Measurements from ENCODE around the gene LDLRAD4. TPM values are rescaled to one million over a fixed set of nuclear protein-coding genes. Genes with fewer than 3 reads are reported as not detected.

Gene LDLRAD4
- total RNA-seq, 1 experiment from 2014 or later, result not detected

GRCh38 chr18:13527730-13528129, 309.2 kb downstream of the LDLRAD4 start:
- no peak for DNase-seq
- H3K9me3 ChIP-seq (ENCODE audit: low read length), result no peaks in the 10 kb centered on the region
- no TSS peak for BruUV-seq (replicated peaks)
- H3K79me2 ChIP-seq (ENCODE audit: low read length), result no peaks in the 10 kb centered on the region
- H3K36me3 ChIP-seq (ENCODE audit: low read depth, low read length), result no peaks in the 10 kb centered on the region
- CTCF ChIA-PET, result no interaction called here
- no peak overlapping the region for H3K4me2 ChIP-seq (ENCODE audit: low read length)
- H3K27me3 ChIP-seq (ENCODE audit: low read length), result peaks cover 89% of the 10 kb centered on the region
- intact Hi-C loops (cut with micrococcal nuclease), result no loop called here
- H3K9ac ChIP-seq (ENCODE audit: low read length), result no peak overlapping the region
- no peaks in the 10 kb centered on the region for H3K4me1 ChIP-seq (ENCODE audit: insufficient read depth, low read length)
- no peak overlapping the region for H3K4me3 ChIP-seq (ENCODE audit: low read length)
- H2AFZ ChIP-seq (ENCODE audit: low read length), result no peak overlapping the region
- TF ChIP-seq EZH2 (IDR thresholded peaks at IDR 0.05; ENCODE audit: low read length, unreplicated experiment) (no peak), EZH2phosphoT487 (IDR thresholded peaks at IDR 0.05; ENCODE audit: borderline replicate concordance, low read length) (no peak)
- TF ChIP-seq, protein P1, sequence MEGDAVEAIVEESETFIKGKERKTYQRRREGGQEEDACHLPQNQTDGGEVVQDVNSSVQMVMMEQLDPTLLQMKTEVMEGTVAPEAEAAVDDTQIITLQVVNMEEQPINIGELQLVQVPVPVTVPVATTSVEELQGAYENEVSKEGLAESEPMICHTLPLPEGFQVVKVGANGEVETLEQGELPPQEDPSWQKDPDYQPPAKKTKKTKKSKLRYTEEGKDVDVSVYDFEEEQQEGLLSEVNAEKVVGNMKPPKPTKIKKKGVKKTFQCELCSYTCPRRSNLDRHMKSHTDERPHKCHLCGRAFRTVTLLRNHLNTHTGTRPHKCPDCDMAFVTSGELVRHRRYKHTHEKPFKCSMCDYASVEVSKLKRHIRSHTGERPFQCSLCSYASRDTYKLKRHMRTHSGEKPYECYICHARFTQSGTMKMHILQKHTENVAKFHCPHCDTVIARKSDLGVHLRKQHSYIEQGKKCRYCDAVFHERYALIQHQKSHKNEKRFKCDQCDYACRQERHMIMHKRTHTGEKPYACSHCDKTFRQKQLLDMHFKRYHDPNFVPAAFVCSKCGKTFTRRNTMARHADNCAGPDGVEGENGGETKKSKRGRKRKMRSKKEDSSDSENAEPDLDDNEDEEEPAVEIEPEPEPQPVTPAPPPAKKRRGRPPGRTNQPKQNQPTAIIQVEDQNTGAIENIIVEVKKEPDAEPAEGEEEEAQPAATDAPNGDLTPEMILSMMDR (conservative IDR thresholded peaks at IDR 0.05; ENCODE audit: low read depth, low read length), result no peak
- ATAC-seq, result no peak
- POLR2A ChIA-PET (ENCODE audit: unreplicated experiment), result no interaction called here
- no peaks in the 10 kb centered on the region for H4K20me1 ChIP-seq (ENCODE audit: low read length)
- H3F3A ChIP-seq (ENCODE audit: low read length, unreplicated experiment), result no peaks in the 10 kb centered on the region
- no peaks in the 10 kb centered on the region for H3K9me2 ChIP-seq (replicated peaks; ENCODE audit: low read length)
- H3K27ac ChIP-seq (ENCODE audit: low read length), result no peak overlapping the region

GRCh38 chr18:13528739-13529392, 310.3 kb downstream of the LDLRAD4 start:
- no peaks in the 10 kb centered on the region for H4K20me1 ChIP-seq (ENCODE audit: low read length)
- no peak overlapping the region for H3K27ac ChIP-seq (ENCODE audit: low read length)
- no peak for TF ChIP-seq EZH2phosphoT487 (IDR thresholded peaks at IDR 0.05; ENCODE audit: borderline replicate concordance, low read length)
- no peak for TF ChIP-seq EZH2 (IDR thresholded peaks at IDR 0.05; ENCODE audit: low read length, unreplicated experiment)
- no peaks in the 10 kb centered on the region for H3K4me1 ChIP-seq (ENCODE audit: insufficient read depth, low read length)
- H3F3A ChIP-seq (ENCODE audit: low read length, unreplicated experiment), result no peaks in the 10 kb centered on the region
- no peaks in the 10 kb centered on the region for H3K79me2 ChIP-seq (ENCODE audit: low read length)
- BruUV-seq (replicated peaks), result no TSS peak
- ChIA-PET POLR2A (ENCODE audit: unreplicated experiment) (no interaction called here), CTCF (no interaction called here)
- ATAC-seq (no peak), DNase-seq (no peak)
- no peak overlapping the region for H2AFZ ChIP-seq (ENCODE audit: low read length)
- no peaks in the 10 kb centered on the region for H3K9me3 ChIP-seq (ENCODE audit: low read length)
- H3K4me3 ChIP-seq (ENCODE audit: low read length), result no peak overlapping the region
- H3K27me3 ChIP-seq (ENCODE audit: low read length), result peaks cover 89% of the 10 kb centered on the region
- intact Hi-C loops (cut with micrococcal nuclease), result no loop called here
- no peaks in the 10 kb centered on the region for H3K36me3 ChIP-seq (ENCODE audit: low read depth, low read length)
- no peaks in the 10 kb centered on the region for H3K9me2 ChIP-seq (replicated peaks; ENCODE audit: low read length)
- H3K9ac ChIP-seq (ENCODE audit: low read length), result no peak overlapping the region
- H3K4me2 ChIP-seq (ENCODE audit: low read length), result no peak overlapping the region

DNA sequence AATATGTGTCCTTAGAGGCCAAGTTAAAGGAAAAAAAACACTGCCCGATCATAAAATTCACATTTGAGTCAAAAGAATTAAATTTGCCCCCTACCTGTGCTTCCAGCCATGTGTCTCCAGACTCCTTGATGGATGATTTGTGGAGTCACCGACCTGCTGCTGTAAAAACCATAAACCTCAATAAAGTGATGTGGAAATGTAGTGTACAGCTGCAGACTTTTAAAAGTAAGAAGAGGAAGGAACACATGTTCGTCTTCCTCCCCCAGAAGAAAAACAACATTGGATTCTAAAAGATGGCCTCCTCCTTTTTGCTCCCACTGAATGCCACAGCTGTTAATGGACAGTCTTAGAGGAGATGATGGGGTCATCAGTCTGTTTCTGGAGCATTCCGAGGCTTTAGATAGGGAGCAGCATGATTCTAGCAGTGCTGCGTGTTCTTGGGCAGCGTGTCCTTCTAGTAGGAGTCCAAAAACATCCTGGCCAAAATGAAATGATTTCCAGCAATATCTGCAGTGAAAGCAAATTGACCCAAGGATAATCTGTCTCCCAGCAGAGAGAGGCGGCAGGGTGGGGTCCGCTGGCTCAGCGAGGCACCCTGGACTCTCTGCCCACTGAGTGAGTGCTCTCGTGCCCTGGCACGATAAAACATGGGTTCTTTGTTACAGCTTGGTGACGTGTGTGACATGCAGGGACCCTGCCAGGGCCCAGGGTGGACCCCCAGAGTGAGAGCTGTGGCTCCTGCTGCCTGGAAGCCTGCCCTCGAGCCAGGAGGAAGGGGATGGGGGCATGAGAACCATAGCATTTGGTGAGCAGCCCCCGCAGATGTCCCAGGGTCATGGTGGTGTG, 311.7 kb downstream of the LDLRAD4 start:
- Histone ChIP-seq H3K27ac (ENCODE audit: low read length) (no peak overlapping the region), H3K27me3 (ENCODE audit: low read length) (peaks cover 89% of the 10 kb centered on the region), H3K9ac (ENCODE audit: low read length) (no peak overlapping the region), H2AFZ (ENCODE audit: low read length) (no peak overlapping the region), H3K9me2 (replicated peaks; ENCODE audit: low read length) (no peaks in the 10 kb centered on the region), H3K4me3 (ENCODE audit: low read length) (no peak overlapping the region), H3K4me1 (ENCODE audit: insufficient read depth, low read length) (no peaks in the 10 kb centered on the region), H3K4me2 (ENCODE audit: low read length) (no peak overlapping the region), H3K9me3 (ENCODE audit: low read length) (no peaks in the 10 kb centered on the region), H4K20me1 (ENCODE audit: low read length) (no peaks in the 10 kb centered on the region), H3K79me2 (ENCODE audit: low read length) (no peaks in the 10 kb centered on the region), H3F3A (ENCODE audit: low read length, unreplicated experiment) (no peaks in the 10 kb centered on the region), H3K36me3 (ENCODE audit: low read depth, low read length) (no peaks in the 10 kb centered on the region)
- intact Hi-C loops (cut with micrococcal nuclease), result no loop called here
- no peak for ATAC-seq
- ChIA-PET CTCF (interaction anchor here (0.5 to 1.0 kb wide), 2 partner anchors 314 to 371 kb away, joined by 3 to 16 read pairs; no protein-coding TSS in a partner anchor), POLR2A (ENCODE audit: unreplicated experiment) (no interaction called here)
- TF ChIP-seq EZH2 (IDR thresholded peaks at IDR 0.05; ENCODE audit: low read length, unreplicated experiment), result no peak
- TF ChIP-seq, protein P1 (conservative IDR thresholded peaks at IDR 0.05; ENCODE audit: low read depth, low read length), result no peak
- TF ChIP-seq EZH2phosphoT487 (IDR thresholded peaks at IDR 0.05; ENCODE audit: borderline replicate concordance, low read length), result no peak
- no TSS peak for BruUV-seq (replicated peaks)
- no peak for DNase-seq
